HG02642 (cell line): Measurements from ENCODE around the gene SRSF7.
"Not testable (repeated sequence)": the region's sequence is repeated elsewhere in the genome, so short reads cannot be mapped to it uniquely, and the experiment has no call there.

Experiments used
- ATAC-seq: cut with Tn5 transposase; IDR thresholded peaks from one replicate; pipeline ENCODE4 v1.9.1; 2021; ENCODE audit warnings: mild to moderate bottlenecking; ENCODE audit not compliant: unreplicated experiment, poor library complexity

SRSF7 gene

GRCh38 chr2:38734299-38735058 lies 16.7 kb downstream of the SRSF7 start:
- no peak for ATAC-seq

GRCh38 chr2:38733300-38733971 lies 17.7 kb downstream of the SRSF7 start:
- no peak for ATAC-seq

GRCh38 chr2:38731684-38732221 lies 19.4 kb downstream of the SRSF7 start:
- ATAC-seq, result no peak

- ATAC-seq, result no peak
Measured at GRCh38 chr2:38731090-38731489, 20.1 kb downstream of the SRSF7 start.

GRCh38 chr2:38728694-38729093 lies 22.5 kb downstream of the SRSF7 start:
- no peak for ATAC-seq

GRCh38 chr2:38727661-38728060 lies 23.5 kb downstream of the SRSF7 start:
- ATAC-seq, result no peak

- peak; percentile 54 for ATAC-seq
Measured at GRCh38 chr2:38723173-38723572, 28.0 kb downstream of the SRSF7 start.

- peak; percentile 52 for ATAC-seq
Measured at GRCh38 chr2:38722271-38723061, 28.7 kb downstream of the SRSF7 start.

GRCh38 chr2:38720613-38721241 lies 30.4 kb downstream of the SRSF7 start:
- no peak for ATAC-seq

GRCh38 chr2:38719706-38720105 lies 31.5 kb downstream of the SRSF7 start:
- ATAC-seq, result no peak

GRCh38 chr2:38718601-38719000 lies 32.6 kb downstream of the SRSF7 start:
- ATAC-seq, result no peak

GRCh38 chr2:38716185-38716584 lies 35.0 kb downstream of the SRSF7 start:
- ATAC-seq, result no peak

GRCh38 chr2:38714941-38715340 lies 36.2 kb downstream of the SRSF7 start:
- ATAC-seq, result not testable (repeated sequence)

- ATAC-seq, result no peak
Measured at GRCh38 chr2:38713338-38713737, 37.8 kb downstream of the SRSF7 start.

- ATAC-seq, result no peak
Measured at GRCh38 chr2:38712871-38713270, 38.3 kb downstream of the SRSF7 start.

- no peak for ATAC-seq
Measured at GRCh38 chr2:38712413-38712812, 38.7 kb downstream of the SRSF7 start.

GRCh38 chr2:38711558-38711957 lies 39.6 kb downstream of the SRSF7 start:
- ATAC-seq, result no peak

GRCh38 chr2:38709567-38710194 lies 41.5 kb downstream of the SRSF7 start:
- no peak for ATAC-seq

- ATAC-seq, result no peak
Measured at GRCh38 chr2:38708900-38709566, 42.1 kb downstream of the SRSF7 start.
